IMR-90 (cell line): ENCODE results near the gene HEXA. TPM values are rescaled to one million over a fixed set of nuclear protein-coding genes. Genes with fewer than 3 reads are reported as not detected.

Source experiments
- ATAC-seq: fragments of 200-7000 bp; cut with Tn5 transposase; 2 replicates; pipeline ENCODE4 v1.9.1; 2020; ENCODE audit warnings: low read depth, mild to moderate bottlenecking, moderate library complexity
- BruUV-seq: library from RNA; stranded (reverse); fragments of 400-500 nt; replicated peaks from 2 replicates; lab custom pipeline; 2021; lab: Mats Ljungman, UMichigan
- CTCF ChIA-PET: fragments of 300-600 bp; formaldehyde crosslinking; extraction: SDS; loops from one replicate; lab custom pipeline; 2021; ENCODE audit warnings: antibody characterized with exemption; lab: Yijun Ruan, JAX
- POLR2A ChIA-PET: fragments of 300-600 bp; sonication (Branson Sonifier 250); formaldehyde crosslinking; loops from one replicate; lab custom pipeline; 2022; ENCODE audit warnings: antibody characterized with exemption; ENCODE audit not compliant: unreplicated experiment; lab: Charles Lee
- DNase-seq: peaks from one replicate; pipeline ENCODE4 v3.0.0; 2013
- H2AFZ ChIP-seq: replicated peaks from 2 replicates; pipeline ENCODE3; 2013; ENCODE audit warnings: low read length, mild to moderate bottlenecking; ENCODE audit not compliant: poor library complexity
- H2AK5ac ChIP-seq: 2 replicates; pipeline ENCODE4 v1.6.1; 2013; ENCODE audit warnings: low read depth, low read length, inconsistent platforms
- H2AK9ac ChIP-seq: replicated peaks from 2 replicates; pipeline ENCODE3; 2013; ENCODE audit warnings: mild to moderate bottlenecking, low read depth, low read length, moderate library complexity; ENCODE audit not compliant: poor library complexity
- H2BK120ac ChIP-seq: 2 replicates; pipeline ENCODE4 v1.6.1; 2013; ENCODE audit warnings: low read depth, low read length, inconsistent platforms
- H2BK15ac ChIP-seq: 3 replicates; pipeline ENCODE4 v1.6.1; 2013; ENCODE audit warnings: low read depth, low read length, inconsistent platforms
- H2BK20ac ChIP-seq: 2 replicates; pipeline ENCODE4 v1.6.1; 2013; ENCODE audit warnings: low read depth, mild to moderate bottlenecking, inconsistent platforms, low read length, moderate library complexity
- H2BK5ac ChIP-seq: 2 replicates; pipeline ENCODE4 v1.6.1; 2013; ENCODE audit warnings: mild to moderate bottlenecking, low read depth, low read length, inconsistent platforms; ENCODE audit not compliant: poor library complexity, severe bottlenecking
- H3K14ac ChIP-seq: replicated peaks from 2 replicates; pipeline ENCODE4 v1.6.1; 2013; ENCODE audit warnings: low read depth, low read length, inconsistent platforms
- H3K18ac ChIP-seq: 2 replicates; pipeline ENCODE4 v1.6.1; 2013; ENCODE audit warnings: low read depth, low read length, control low read depth
- H3K23ac ChIP-seq: 2 replicates; pipeline ENCODE4 v1.6.1; 2013; ENCODE audit warnings: low read depth, low read length, inconsistent platforms
- H3K27ac ChIP-seq: 2 replicates; pipeline ENCODE4 v1.5.1; 2013; ENCODE audit warnings: mild to moderate bottlenecking, control low read depth, low read length; ENCODE audit not compliant: insufficient read depth
- H3K27me3 ChIP-seq: 2 replicates; pipeline ENCODE4 v1.6.1; 2013; ENCODE audit warnings: low read length; ENCODE audit not compliant: control insufficient read depth, insufficient read depth
- H3K36me3 ChIP-seq: 2 replicates; pipeline ENCODE4 v1.6.1; 2013; ENCODE audit warnings: low read length, mixed read lengths; ENCODE audit not compliant: control insufficient read depth, insufficient read depth
- H3K4ac ChIP-seq: 2 replicates; pipeline ENCODE4 v1.6.1; 2013; ENCODE audit warnings: low read depth, low read length, inconsistent platforms
- H3K4me1 ChIP-seq: 2 replicates; pipeline ENCODE4 v1.6.1; 2013; ENCODE audit warnings: low read length, mixed read lengths; ENCODE audit not compliant: control insufficient read depth, insufficient read depth
- H3K4me2 ChIP-seq: 2 replicates; pipeline ENCODE4 v1.6.1; 2013; ENCODE audit warnings: low read depth, mild to moderate bottlenecking, control low read depth, low read length, moderate library complexity
- H3K4me3 ChIP-seq: 2 replicates; pipeline ENCODE4 v1.5.1; 2013; ENCODE audit warnings: low read depth, mild to moderate bottlenecking, control low read depth, low read length, moderate library complexity; ENCODE audit not compliant: insufficient read depth
- H3K56ac ChIP-seq: 2 replicates; pipeline ENCODE4 v1.6.1; 2013; ENCODE audit warnings: low read length, inconsistent platforms; ENCODE audit not compliant: insufficient read depth; ENCODE audit errors: extremely low read depth
- H3K79me1 ChIP-seq, 2 experiments: 2 replicates each; pipeline ENCODE4 v1.6.1; 2013; ENCODE audit warnings: low read length in 2 of 2, inconsistent platforms in 1 of 2, low read depth in 1 of 2
- H3K9ac ChIP-seq: 2 replicates; pipeline ENCODE4 v1.6.1; 2013; ENCODE audit warnings: low read depth, low read length, control low read depth
- H3K9me1 ChIP-seq: 2 replicates; pipeline ENCODE4 v1.6.1; 2013; ENCODE audit warnings: low read length, inconsistent platforms; ENCODE audit not compliant: insufficient read depth
- H3K9me3 ChIP-seq: 2 replicates; pipeline ENCODE4 v1.6.1; 2013; ENCODE audit warnings: low read length; ENCODE audit not compliant: control insufficient read depth, insufficient read depth
- H4K20me1 ChIP-seq: 2 replicates; pipeline ENCODE4 v1.6.1; 2013; ENCODE audit warnings: low read length, inconsistent platforms; ENCODE audit not compliant: insufficient read depth
- H4K5ac ChIP-seq: 2 replicates; pipeline ENCODE4 v1.6.1; 2013; ENCODE audit warnings: mild to moderate bottlenecking, low read depth, low read length, control low read depth
- H4K8ac ChIP-seq, 2 experiments: 2 replicates each; pipeline ENCODE4 v1.6.1; 2013; ENCODE audit warnings: low read depth in 2 of 2, low read length in 2 of 2, control low read depth in 1 of 2, inconsistent platforms in 1 of 2
- H4K91ac ChIP-seq: 2 replicates; pipeline ENCODE4 v1.6.1; 2013; ENCODE audit warnings: low read depth, low read length, inconsistent platforms; ENCODE audit not compliant: insufficient read depth
- CTCF ChIP-seq: conservative IDR thresholded peaks from 2 replicates; pipeline ENCODE4 v1.5.1; 2012; ENCODE audit warnings: mild to moderate bottlenecking, low read depth, low read length, improper control_type of control experiment
- FOS ChIP-seq: fragments of 150-350 bp; IDR thresholded peaks from 2 replicates; pipeline ENCODE4 v1.6.1; 2016; ENCODE audit warnings: low read depth, low read length
- MAFK ChIP-seq: IDR thresholded peaks from 2 replicates; pipeline ENCODE4 v1.6.1; 2012; ENCODE audit warnings: low read depth, low read length, improper control_type of control experiment
- MXI1 ChIP-seq: IDR thresholded peaks from 2 replicates; pipeline ENCODE4 v1.6.1; 2012; ENCODE audit warnings: low read depth, mild to moderate bottlenecking, low read length, moderate library complexity, borderline replicate concordance
- NFE2L2 ChIP-seq: fragments of 150-350 bp; IDR thresholded peaks from 2 replicates; pipeline ENCODE4 v1.6.1; 2016; ENCODE audit warnings: low read depth, mild to moderate bottlenecking, low read length
- POLR2A ChIP-seq: IDR thresholded peaks from 2 replicates; pipeline ENCODE4 v1.6.1; 2012; ENCODE audit warnings: mild to moderate bottlenecking, low read depth, low read length
- RAD21 ChIP-seq: IDR thresholded peaks from 2 replicates; pipeline ENCODE4 v1.6.1; 2012; ENCODE audit warnings: low read length, improper control_type of control experiment
- RCOR1 ChIP-seq: IDR thresholded peaks from 2 replicates; pipeline ENCODE4 v1.6.1; 2012; ENCODE audit warnings: mild to moderate bottlenecking, low read length, improper control_type of control experiment; ENCODE audit not compliant: insufficient replicate concordance
- RFX5 ChIP-seq: IDR thresholded peaks from 2 replicates; pipeline ENCODE4 v1.8.0; 2012; ENCODE audit warnings: low read depth, mild to moderate bottlenecking, low read length, moderate library complexity
- SMC3 ChIP-seq: fragments of 150-350 bp; IDR thresholded peaks from 2 replicates; pipeline ENCODE4 v1.6.1; 2016; ENCODE audit warnings: low read depth, mild to moderate bottlenecking, antibody characterized with exemption, low read length, moderate library complexity
- USF2 ChIP-seq: fragments of 150-350 bp; IDR thresholded peaks from 2 replicates; pipeline ENCODE4 v1.6.1; 2017; ENCODE audit warnings: mild to moderate bottlenecking, antibody characterized with exemption, low read length, low read depth
- WGBS, 2 experiments: methylation state at CpG; one replicate each; pipeline versions ENCODE4 v1.1.5 to v1.1.7; 2013; ENCODE audit warnings: missing lambda C conversion rate in 2 of 2; ENCODE audit not compliant: insufficient read length in 1 of 2; ENCODE audit errors: extremely low coverage in 2 of 2; 5-methylcytosine and 5-hydroxymethylcytosine counted together
- dilution Hi-C: fragments of 300-500 bp; cut with HindIII; formaldehyde crosslinking; loops from one replicate; pipeline ENCODE4 v1.14.3; 2018; ENCODE audit warnings: low sequenced_read_pairs; ENCODE audit not compliant: unreplicated experiment
- in situ Hi-C: fragments of 300-500 bp; cut with MboI; formaldehyde crosslinking; loops from 3 replicates; pipeline ENCODE4 v1.14.3; 2019; ENCODE audit warnings: low sequenced_read_pairs, inconsistent platforms, mixed read lengths
- intact Hi-C: fragments of 100-400 bp; cut with micrococcal nuclease; formaldehyde crosslinking; loops from 2 replicates; pipeline ENCODE4 v1.10.0; 2022
- polyA plus RNA-seq, 3 experiments: library from polyadenylated mRNA; depleted of rRNA; stranded (reverse); fragments of >200 nt; gene quantifications; 2 replicates each; pipeline ENCODE4 v1.2.3, GENCODE V29; 2012; ENCODE audit warnings: low replicate concordance in 1 of 3
- total RNA-seq: library from RNA; depleted of rRNA; stranded (reverse); fragments of >200 nt; gene quantifications from 2 replicates; pipeline ENCODE4 v1.2.3, GENCODE V29; 2012

HEXA gene
- total and polyA plus RNA-seq, 2 of the 4 experiments (the other 2 are of a cell fraction): 19.4 to 115 TPM

- no peak for TF ChIP-seq MAFK
- TF ChIP-seq RCOR1: no peak
- TF ChIP-seq USF2: no peak
- TF ChIP-seq RFX5: no peak
- no peak for TF ChIP-seq MXI1
- no peak for TF ChIP-seq RAD21
- TF ChIP-seq SMC3: no peak
- TF ChIP-seq FOS: no peak
- TF ChIP-seq CTCF: no peak
- no peak for TF ChIP-seq NFE2L2
- TF ChIP-seq POLR2A: no peak
- H3K9me1 ChIP-seq: no peaks in the 10 kb centered on the region
- no peaks in the 10 kb centered on the region for H3K79me1 ChIP-seq
- H3K4me3 ChIP-seq: no peak overlapping the region
- no peak overlapping the region for H3K18ac ChIP-seq
- H3K27ac ChIP-seq: no peak overlapping the region
- no peak overlapping the region for H2AK9ac ChIP-seq
- no peak overlapping the region for H3K14ac ChIP-seq
- no peak overlapping the region for H4K5ac ChIP-seq
- no peak overlapping the region for H4K8ac ChIP-seq
- in situ Hi-C loops: no loop called here
- intact Hi-C loops: no loop called here
- H3K4me1 ChIP-seq: no peaks in the 10 kb centered on the region
- POLR2A ChIA-PET: no interaction called here
- H4K91ac ChIP-seq: no peak overlapping the region
- no peaks in the 10 kb centered on the region for H3K36me3 ChIP-seq
- no peak overlapping the region for H3K9ac ChIP-seq
- no peak overlapping the region for H3K23ac ChIP-seq
- H3K4ac ChIP-seq: no peak overlapping the region
- WGBS, 2 experiments: no CpG with 5 or more reads among the region's 2 CpGs
- no peak overlapping the region for H2AK5ac ChIP-seq
- no peak for DNase-seq
- no peak overlapping the region for H2BK120ac ChIP-seq
- H2AFZ ChIP-seq: no peak overlapping the region
- H3K9me3 ChIP-seq: peaks cover 4% of the 10 kb centered on the region
- no peak overlapping the region for H2BK15ac ChIP-seq
- H4K20me1 ChIP-seq: no peaks in the 10 kb centered on the region
- H3K56ac ChIP-seq: no peak overlapping the region
- CTCF ChIA-PET: no interaction called here
- H2BK20ac ChIP-seq: no peak overlapping the region
- no TSS peak for BruUV-seq
- peaks cover 3% of the 10 kb centered on the region; the same call in 1 of the 2 replicates for H3K27me3 ChIP-seq
- H2BK5ac ChIP-seq: no peak overlapping the region
- dilution Hi-C loops: no loop called here
- no peak for ATAC-seq
- no peak overlapping the region for H3K4me2 ChIP-seq
Observed at GRCh38 chr15:72415304-72415703, 39.5 kb upstream of the HEXA start.
